DOHH2 (cell line): ENCODE measurements around the gene TMEM186.

Experiments
- H3F3A ChIP-seq: fragments of 200-600 bp; sonication (generic), shearing (Covaris generic); 2 replicates; pipeline ENCODE4 v1.6.0; 2016; ENCODE audit warnings: antibody characterized with exemption, mild to moderate bottlenecking; ENCODE audit not compliant: control insufficient read depth, insufficient read depth
- H3K27ac ChIP-seq: fragments of 200-600 bp; sonication (generic); 2 replicates; pipeline ENCODE4 v1.5.1; 2014; ENCODE audit warnings: low read depth, mild to moderate bottlenecking, low read length, moderate library complexity
- H3K27me3 ChIP-seq: fragments of 200-600 bp; sonication (generic); 2 replicates; pipeline ENCODE4 v1.6.1; 2014; ENCODE audit warnings: mild to moderate bottlenecking, low read length, mixed read lengths; ENCODE audit not compliant: control insufficient read depth
- H3K36me3 ChIP-seq: fragments of 200-600 bp; sonication (generic); 2 replicates; pipeline ENCODE4 v1.6.1; 2014; ENCODE audit warnings: mild to moderate bottlenecking, low read length, moderate library complexity, mixed read lengths; ENCODE audit not compliant: control insufficient read depth
- H3K4me1 ChIP-seq: fragments of 200-600 bp; sonication (generic); 2 replicates; pipeline ENCODE4 v1.6.1; 2014; ENCODE audit warnings: mild to moderate bottlenecking, low read length, mixed read lengths; ENCODE audit not compliant: control insufficient read depth
- H3K4me2 ChIP-seq: fragments of 200-600 bp; sonication (generic); 2 replicates; pipeline ENCODE4 v1.6.0; 2014; ENCODE audit warnings: mild to moderate bottlenecking, low read length, moderate library complexity
- H3K4me3 ChIP-seq: fragments of 200-600 bp; sonication (generic); 2 replicates; pipeline ENCODE4 v1.5.1; 2014; ENCODE audit warnings: mild to moderate bottlenecking, low read length, mixed read lengths
- H3K79me2 ChIP-seq: fragments of 200-600 bp; sonication (generic); 2 replicates; pipeline ENCODE4 v1.6.1; 2014; ENCODE audit warnings: mild to moderate bottlenecking, low read length, mixed read lengths; ENCODE audit not compliant: control insufficient read depth
- H3K9me2 ChIP-seq: fragments of 200-600 bp; sonication (generic); replicated peaks from 2 replicates; pipeline ENCODE4 v1.6.1; 2014; ENCODE audit warnings: mild to moderate bottlenecking, low read length, mixed read lengths; ENCODE audit not compliant: control insufficient read depth
- H3K9me3 ChIP-seq: fragments of 200-600 bp; sonication (generic); 2 replicates; pipeline ENCODE4 v1.6.1; 2014; ENCODE audit warnings: antibody characterized with exemption, low read length, mixed read lengths; ENCODE audit not compliant: control insufficient read depth, insufficient read depth
- H4K20me1 ChIP-seq: fragments of 200-600 bp; sonication (generic); 2 replicates; pipeline ENCODE4 v1.6.0; 2014; ENCODE audit warnings: low read depth, mild to moderate bottlenecking, antibody characterized with exemption, low read length, moderate library complexity; ENCODE audit not compliant: control insufficient read depth, insufficient read depth
- EZH2phosphoT487 ChIP-seq: fragments of 200-600 bp; sonication (generic); IDR thresholded peaks from 2 replicates; pipeline ENCODE4 v1.6.1; 2017; ENCODE audit warnings: borderline replicate concordance, mild to moderate bottlenecking, antibody characterized with exemption, low read length, moderate library complexity, mixed read lengths
- TF ChIP-seq, protein P1 (sequence below): fragments of 200-600 bp; sonication (generic); IDR thresholded peaks from one replicate; pipeline ENCODE4 v1.5.1; 2014; ENCODE audit warnings: antibody characterized with exemption, mild to moderate bottlenecking, low read depth, low read length; ENCODE audit not compliant: poor library complexity, severe bottlenecking

The TMEM186 gene

DNA sequence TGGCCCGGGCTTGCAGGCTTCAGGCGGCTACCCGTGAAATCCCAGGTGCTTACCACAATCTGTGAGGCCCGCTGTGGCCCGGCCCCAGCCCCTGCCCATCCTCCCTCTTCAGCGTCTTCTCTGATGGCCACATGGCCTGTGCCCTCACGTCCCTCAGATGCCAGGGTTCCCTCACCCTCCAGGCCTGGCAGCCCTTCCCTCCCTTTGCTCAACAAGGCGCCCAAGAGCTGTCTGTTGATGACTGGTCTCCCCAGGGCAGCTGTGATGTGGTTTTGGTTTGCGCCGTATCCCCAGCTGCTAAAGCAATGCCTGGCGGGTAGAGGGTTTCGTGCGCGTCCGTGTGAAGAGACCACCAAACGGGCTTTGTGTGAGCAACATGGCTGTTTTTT is 35.3 kb upstream of the TMEM186 start:
- TF ChIP-seq EZH2phosphoT487, result no peak
- TF ChIP-seq, protein P1, sequence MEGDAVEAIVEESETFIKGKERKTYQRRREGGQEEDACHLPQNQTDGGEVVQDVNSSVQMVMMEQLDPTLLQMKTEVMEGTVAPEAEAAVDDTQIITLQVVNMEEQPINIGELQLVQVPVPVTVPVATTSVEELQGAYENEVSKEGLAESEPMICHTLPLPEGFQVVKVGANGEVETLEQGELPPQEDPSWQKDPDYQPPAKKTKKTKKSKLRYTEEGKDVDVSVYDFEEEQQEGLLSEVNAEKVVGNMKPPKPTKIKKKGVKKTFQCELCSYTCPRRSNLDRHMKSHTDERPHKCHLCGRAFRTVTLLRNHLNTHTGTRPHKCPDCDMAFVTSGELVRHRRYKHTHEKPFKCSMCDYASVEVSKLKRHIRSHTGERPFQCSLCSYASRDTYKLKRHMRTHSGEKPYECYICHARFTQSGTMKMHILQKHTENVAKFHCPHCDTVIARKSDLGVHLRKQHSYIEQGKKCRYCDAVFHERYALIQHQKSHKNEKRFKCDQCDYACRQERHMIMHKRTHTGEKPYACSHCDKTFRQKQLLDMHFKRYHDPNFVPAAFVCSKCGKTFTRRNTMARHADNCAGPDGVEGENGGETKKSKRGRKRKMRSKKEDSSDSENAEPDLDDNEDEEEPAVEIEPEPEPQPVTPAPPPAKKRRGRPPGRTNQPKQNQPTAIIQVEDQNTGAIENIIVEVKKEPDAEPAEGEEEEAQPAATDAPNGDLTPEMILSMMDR, result no peak
- Histone ChIP-seq H3K9me3 (no peaks in the 10 kb centered on the region), H3F3A (no peaks in the 10 kb centered on the region), H3K4me3 (no peak overlapping the region), H3K27ac (no peak overlapping the region), H3K4me2 (no peak overlapping the region), H3K36me3 (peaks cover 48% of the 10 kb centered on the region), H3K27me3 (no peaks in the 10 kb centered on the region), H3K4me1 (peaks cover 12% of the 10 kb centered on the region), H3K79me2 (peaks cover 54% of the 10 kb centered on the region), H4K20me1 (no peaks in the 10 kb centered on the region), H3K9me2 (no peaks in the 10 kb centered on the region)

- peaks cover 48% of the 10 kb centered on the region for H3K36me3 ChIP-seq
- peaks cover 12% of the 10 kb centered on the region for H3K4me1 ChIP-seq
- no peaks in the 10 kb centered on the region for H3K9me3 ChIP-seq
- H3K27me3 ChIP-seq, result no peaks in the 10 kb centered on the region
- H3K4me2 ChIP-seq, result no peak overlapping the region
- no peak for TF ChIP-seq EZH2phosphoT487
- TF ChIP-seq, protein P1, result no peak
- H3K79me2 ChIP-seq, result peaks cover 51% of the 10 kb centered on the region
- no peaks in the 10 kb centered on the region for H3K9me2 ChIP-seq
- no peak overlapping the region for H3K27ac ChIP-seq
- no peaks in the 10 kb centered on the region for H4K20me1 ChIP-seq
- no peak overlapping the region for H3K4me3 ChIP-seq
- no peaks in the 10 kb centered on the region for H3F3A ChIP-seq
These were observed 34.7 kb upstream of the TMEM186 start for GRCh38 chr16:8831871-8832716.

DNA sequence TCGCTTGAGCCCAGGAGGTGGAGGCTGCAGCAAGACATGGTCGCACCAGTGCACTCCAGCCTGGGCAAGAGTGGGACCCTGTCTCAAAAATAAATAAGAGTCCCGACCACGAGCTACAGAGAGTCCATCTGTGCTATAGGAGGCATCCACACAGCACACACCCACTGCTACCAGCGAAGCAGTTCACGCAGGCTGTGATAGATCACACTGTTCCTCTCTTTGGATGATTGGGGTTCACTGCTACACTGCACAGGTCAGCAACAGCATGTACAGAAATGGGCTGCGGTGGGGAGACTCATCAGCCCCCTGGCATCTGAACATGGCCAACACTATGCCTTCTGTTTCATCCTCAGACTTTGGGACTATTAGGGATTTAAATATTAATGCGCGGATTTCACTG is 34.0 kb upstream of the TMEM186 start:
- Histone ChIP-seq H3K27me3 (no peaks in the 10 kb centered on the region), H3K4me2 (no peak overlapping the region), H3K27ac (no peak overlapping the region), H4K20me1 (no peaks in the 10 kb centered on the region), H3K9me2 (no peaks in the 10 kb centered on the region), H3K36me3 (peaks cover 52% of the 10 kb centered on the region), H3K4me1 (peaks cover 12% of the 10 kb centered on the region), H3K9me3 (no peaks in the 10 kb centered on the region), H3K4me3 (no peak overlapping the region), H3F3A (no peaks in the 10 kb centered on the region), H3K79me2 (peaks cover 51% of the 10 kb centered on the region)
- TF ChIP-seq, protein P1, result no peak
- no peak for TF ChIP-seq EZH2phosphoT487
